ENCODE measurements around the gene TBL1XR1. TPM values are rescaled to one million over a fixed set of nuclear protein-coding genes. Genes with fewer than 3 reads are reported as not detected.

TBL1XR1 gene
- total RNA-seq, 1 donor from 2014 or later, result 372 TPM

- H3K4me1 Mint-ChIP-seq (ENCODE audit: low read depth), result peaks cover 64% of the 10 kb centered on the region
- no peaks in the 10 kb centered on the region for H3K27me3 Mint-ChIP-seq (ENCODE audit: low read depth)
- no peak for DNase-seq (ENCODE audit: low spot score)
- H3K4me3 Mint-ChIP-seq (ENCODE audit: unreplicated experiment), result no peak overlapping the region
- no peaks in the 10 kb centered on the region for H3K9me3 Mint-ChIP-seq (ENCODE audit: low read depth)
- peaks cover 17% of the 10 kb centered on the region for H3K36me3 Mint-ChIP-seq (ENCODE audit: low read depth)
- no peak overlapping the region for H3K27ac Mint-ChIP-seq (ENCODE audit: unreplicated experiment)
- TF ChIP-seq CTCF (IDR thresholded peaks at IDR 0.05), result no peak
These were observed 111.5 kb downstream of the TBL1XR1 start for GRCh38 chr3:177085794-177086193.

GRCh38 chr3:177084616-177085015 is 112.7 kb downstream of the TBL1XR1 start:
- DNase-seq (ENCODE audit: low spot score), result no peak
- no peak for TF ChIP-seq CTCF (IDR thresholded peaks at IDR 0.05)
- no peak overlapping the region for H3K4me3 Mint-ChIP-seq (ENCODE audit: unreplicated experiment)
- peaks cover 17% of the 10 kb centered on the region for H3K36me3 Mint-ChIP-seq (ENCODE audit: low read depth)
- H3K27me3 Mint-ChIP-seq (ENCODE audit: low read depth), result no peaks in the 10 kb centered on the region
- H3K4me1 Mint-ChIP-seq (ENCODE audit: low read depth), result peaks cover 64% of the 10 kb centered on the region
- no peaks in the 10 kb centered on the region for H3K9me3 Mint-ChIP-seq (ENCODE audit: low read depth)
- H3K27ac Mint-ChIP-seq (ENCODE audit: unreplicated experiment), result no peak overlapping the region

- Mint-ChIP-seq H3K27ac (ENCODE audit: unreplicated experiment) (no peak overlapping the region), H3K4me3 (ENCODE audit: unreplicated experiment) (no peak overlapping the region), H3K27me3 (ENCODE audit: low read depth) (no peaks in the 10 kb centered on the region), H3K4me1 (ENCODE audit: low read depth) (peaks cover 52% of the 10 kb centered on the region), H3K9me3 (ENCODE audit: low read depth) (no peaks in the 10 kb centered on the region), H3K36me3 (ENCODE audit: low read depth) (peaks cover 18% of the 10 kb centered on the region)
- no peak for DNase-seq (ENCODE audit: low spot score)
- no peak for TF ChIP-seq CTCF (IDR thresholded peaks at IDR 0.05)
These were observed 117.2 kb downstream of the TBL1XR1 start for GRCh38 chr3:177080122-177080521.

GRCh38 chr3:177079684-177080083 is 117.6 kb downstream of the TBL1XR1 start:
- Mint-ChIP-seq H3K4me1 (ENCODE audit: low read depth) (peaks cover 52% of the 10 kb centered on the region), H3K27ac (ENCODE audit: unreplicated experiment) (peak overlapping the region; percentile 32), H3K36me3 (ENCODE audit: low read depth) (peaks cover 17% of the 10 kb centered on the region), H3K27me3 (ENCODE audit: low read depth) (no peaks in the 10 kb centered on the region), H3K4me3 (ENCODE audit: unreplicated experiment) (no peak overlapping the region), H3K9me3 (ENCODE audit: low read depth) (no peaks in the 10 kb centered on the region)
- TF ChIP-seq CTCF (IDR thresholded peaks at IDR 0.05), result no peak
- no peak for DNase-seq (ENCODE audit: low spot score)

GRCh38 chr3:177071496-177072156 is 125.7 kb downstream of the TBL1XR1 start:
- Mint-ChIP-seq H3K4me1 (ENCODE audit: low read depth) (peaks cover 61% of the 10 kb centered on the region), H3K27ac (ENCODE audit: unreplicated experiment) (peak overlapping the region; percentile 32), H3K36me3 (ENCODE audit: low read depth) (peaks cover 12% of the 10 kb centered on the region), H3K9me3 (ENCODE audit: low read depth) (no peaks in the 10 kb centered on the region), H3K27me3 (ENCODE audit: low read depth) (no peaks in the 10 kb centered on the region), H3K4me3 (ENCODE audit: unreplicated experiment) (no peak overlapping the region)
- no peak for TF ChIP-seq CTCF (IDR thresholded peaks at IDR 0.05)
- DNase-seq (ENCODE audit: low spot score), result no peak
